Fibroblast of lung (primary cell): Measurements from ENCODE around the gene TMUB1. TPM values are rescaled to one million over a fixed set of nuclear protein-coding genes. Genes with fewer than 3 reads are reported as not detected.

Experiments used
- DNase-seq, 2 donors: peaks; one replicate each; pipeline versions ENCODE4 v3.0.0 to v3.0.0-alpha.2; 2010; ENCODE audit warnings: low read depth in 2 of 2
- H2AFZ ChIP-seq: 2 replicates; pipeline ENCODE4 v1.5.1; 2012; ENCODE audit warnings: low read length, control low read depth, inconsistent platforms
- H3K27ac ChIP-seq: 2 replicates; pipeline ENCODE4 v1.5.1; 2011; ENCODE audit warnings: low read length, control low read depth; ENCODE audit not compliant: insufficient read depth
- H3K27me3 ChIP-seq: 2 replicates; pipeline ENCODE4 v1.5.1; 2011; ENCODE audit warnings: mild to moderate bottlenecking, low read length; ENCODE audit not compliant: control insufficient read depth, insufficient read depth
- H3K36me3 ChIP-seq: 2 replicates; pipeline ENCODE4 v1.5.1; 2011; ENCODE audit warnings: low read length; ENCODE audit not compliant: control insufficient read depth, insufficient read depth
- H3K4me1 ChIP-seq: 2 replicates; pipeline ENCODE4 v1.5.1; 2011; ENCODE audit warnings: low read length; ENCODE audit not compliant: control insufficient read depth, insufficient read depth; ENCODE audit errors: extremely low read depth
- H3K4me2 ChIP-seq: 2 replicates; pipeline ENCODE4 v1.5.1; 2011; ENCODE audit warnings: low read length, control low read depth; ENCODE audit not compliant: insufficient read depth; ENCODE audit errors: extremely low read depth
- H3K4me3 ChIP-seq, 4 experiments: fragments of 200-600 bp in 1 of 4; sonication (generic) in 1 of 4; replicated peaks in 1 of 4; 2 replicates each; pipeline ENCODE4 v1.5.1; 2011 to 2016; ENCODE audit warnings: low read length in 4 of 4, low read depth in 3 of 4, mild to moderate bottlenecking in 3 of 4, control low read depth in 2 of 4, inconsistent platforms in 1 of 4, mixed read lengths in 1 of 4; ENCODE audit not compliant: insufficient read depth in 1 of 4; ENCODE audit errors: control extremely low read depth in 1 of 4
- H3K79me2 ChIP-seq: 2 replicates; pipeline ENCODE4 v1.5.1; 2012; ENCODE audit warnings: mild to moderate bottlenecking, low read length, inconsistent platforms; ENCODE audit not compliant: control insufficient read depth, insufficient read depth
- H3K9ac ChIP-seq: 2 replicates; pipeline ENCODE4 v1.5.1; 2011; ENCODE audit warnings: mild to moderate bottlenecking, low read length, control low read depth; ENCODE audit not compliant: insufficient read depth
- H3K9me3 ChIP-seq: 2 replicates; pipeline ENCODE4 v1.5.1; 2012; ENCODE audit warnings: low read depth, low read length; ENCODE audit not compliant: control insufficient read depth, insufficient read depth
- H4K20me1 ChIP-seq: 2 replicates; pipeline ENCODE4 v1.5.1; 2011; ENCODE audit warnings: low read length; ENCODE audit not compliant: control insufficient read depth, insufficient read depth; ENCODE audit errors: extremely low read depth
- CTCF ChIP-seq, 2 donors: IDR thresholded peaks in 1 of 2; conservative IDR thresholded peaks in 1 of 2; 1 replicate in 1 of 2; 2 replicates in 1 of 2; pipeline ENCODE4 v1.5.1; 2011 to 2012; ENCODE audit warnings: low read length in 2 of 2, control low read depth in 1 of 2, inconsistent platforms in 1 of 2, low read depth in 1 of 2, mild to moderate bottlenecking in 1 of 2
- EZH2 ChIP-seq: IDR thresholded peaks from 2 replicates; pipeline ENCODE4 v1.5.1; 2012; ENCODE audit warnings: low read length, control low read depth, mild to moderate bottlenecking; ENCODE audit errors: missing control alignments
- polyA plus RNA-seq, 2 donors: library from polyadenylated mRNA; depleted of rRNA in 1 of 2; stranded (reverse) in 1 of 2; unstranded in 1 of 2; fragments of >200 nt; gene quantifications; 2 replicates each; pipeline ENCODE4 v1.2.1, GENCODE V29; 2011 to 2012; ENCODE audit warnings: missing spikeins in 1 of 2
- total RNA-seq: library from RNA; depleted of rRNA; stranded (reverse); fragments of >200 nt; gene quantifications from 2 replicates; pipeline ENCODE4 v1.2.1, GENCODE V29; 2014

Gene TMUB1
- total and polyA plus RNA-seq, 2 donors (not counting 1 experiment from before 2014, with no cell fraction given) = 11.9 to 20.3 TPM

GRCh38 chr7:151109094-151110048, 26.1 kb upstream of the TMUB1 start:
- Histone ChIP-seq H3K4me3 (no peak overlapping the region), H3K9ac (no peak overlapping the region), H3K79me2 (peaks cover 21% of the 10 kb centered on the region), H3K9me3 (no peaks in the 10 kb centered on the region), H3K4me1 (peaks cover 19% of the 10 kb centered on the region), H3K36me3 (no peaks in the 10 kb centered on the region), H3K4me2 (peak overlapping the region; percentile 17), H4K20me1 (no peaks in the 10 kb centered on the region), H3K27ac (no peak overlapping the region), H2AFZ (no peak overlapping the region), H3K27me3 (no peaks in the 10 kb centered on the region)
- DNase-seq = peak in 1 of 2 donors; percentile 69
- TF ChIP-seq EZH2 (no peak), CTCF (conservative IDR thresholded peaks at IDR 0.05 in 1 of 2, IDR thresholded peaks at IDR 0.05 in 1 of 2; ENCODE audit: low read depth in 1 of 2, low read length in 2 of 2) (no peak)

- H4K20me1 ChIP-seq = no peaks in the 10 kb centered on the region
- H3K79me2 ChIP-seq = peaks cover 19% of the 10 kb centered on the region
- no peak overlapping the region for H3K4me2 ChIP-seq
- no peak for DNase-seq
- no peak overlapping the region for H2AFZ ChIP-seq
- H3K4me1 ChIP-seq = peaks cover 5% of the 10 kb centered on the region
- H3K9me3 ChIP-seq = no peaks in the 10 kb centered on the region
- TF ChIP-seq EZH2 (no peak), CTCF (conservative IDR thresholded peaks at IDR 0.05 in 1 of 2, IDR thresholded peaks at IDR 0.05 in 1 of 2; ENCODE audit: low read depth in 1 of 2, low read length in 2 of 2) (no peak)
- no peak overlapping the region for H3K27ac ChIP-seq
- H3K4me3 ChIP-seq = no peak overlapping the region
- H3K9ac ChIP-seq = no peak overlapping the region
- H3K36me3 ChIP-seq = no peaks in the 10 kb centered on the region
- H3K27me3 ChIP-seq = no peaks in the 10 kb centered on the region
Observed at GRCh38 chr7:151107882-151108281, 24.6 kb upstream of the TMUB1 start.

- Histone ChIP-seq H3K79me2 (peaks cover 25% of the 10 kb centered on the region), H4K20me1 (no peaks in the 10 kb centered on the region), H2AFZ (no peak overlapping the region), H3K4me3 (no peak overlapping the region), H3K27me3 (no peaks in the 10 kb centered on the region), H3K36me3 (no peaks in the 10 kb centered on the region), H3K9ac (no peak overlapping the region), H3K4me1 (peaks cover 2% of the 10 kb centered on the region), H3K4me2 (no peak overlapping the region), H3K9me3 (no peaks in the 10 kb centered on the region), H3K27ac (no peak overlapping the region)
- TF ChIP-seq CTCF (conservative IDR thresholded peaks at IDR 0.05 in 1 of 2, IDR thresholded peaks at IDR 0.05 in 1 of 2; ENCODE audit: low read depth in 1 of 2, low read length in 2 of 2) = no peak
- TF ChIP-seq EZH2 = no peak
- DNase-seq = peak; percentile 61 to 94
Observed at GRCh38 chr7:151104411-151105235, 21.3 kb upstream of the TMUB1 start.
